ENCODE measurements around the gene PTEN.

PTEN gene

GRCh38 chr10:87865241-87865881, 1.9 kb downstream of the PTEN start:
- no peak for TF ChIP-seq MAX (IDR thresholded peaks at IDR 0.05)
- TF ChIP-seq TEAD4 (IDR thresholded peaks at IDR 0.05) = no peak
- no peak for TF ChIP-seq CEBPB (IDR thresholded peaks at IDR 0.05)
- TF ChIP-seq EGR1 (IDR thresholded peaks at IDR 0.05) = no peak
- no peak for TF ChIP-seq TCF12 (IDR thresholded peaks at IDR 0.05; ENCODE audit: low read depth)
- TF ChIP-seq CREB1 (IDR thresholded peaks at IDR 0.05; ENCODE audit: low read depth) = no peak
- no peak for TF ChIP-seq RAD21 (IDR thresholded peaks at IDR 0.05; ENCODE audit: low read depth)
- TF ChIP-seq FOXM1 (IDR thresholded peaks at IDR 0.05; ENCODE audit: borderline replicate concordance, low read depth) = no peak
- TF ChIP-seq YY1 (IDR thresholded peaks at IDR 0.05; ENCODE audit: low read depth) = no peak
- TF ChIP-seq USF1 (IDR thresholded peaks at IDR 0.05) = no peak
- TF ChIP-seq REST (IDR thresholded peaks at IDR 0.05; ENCODE audit: low read depth) = no peak
- no peak for TF ChIP-seq NFIC (IDR thresholded peaks at IDR 0.05)
- TF ChIP-seq TAF1 (IDR thresholded peaks at IDR 0.05; ENCODE audit: low read depth) = no peak
- TF ChIP-seq EP300 (IDR thresholded peaks at IDR 0.05; ENCODE audit: borderline replicate concordance) = no peak

DNA sequence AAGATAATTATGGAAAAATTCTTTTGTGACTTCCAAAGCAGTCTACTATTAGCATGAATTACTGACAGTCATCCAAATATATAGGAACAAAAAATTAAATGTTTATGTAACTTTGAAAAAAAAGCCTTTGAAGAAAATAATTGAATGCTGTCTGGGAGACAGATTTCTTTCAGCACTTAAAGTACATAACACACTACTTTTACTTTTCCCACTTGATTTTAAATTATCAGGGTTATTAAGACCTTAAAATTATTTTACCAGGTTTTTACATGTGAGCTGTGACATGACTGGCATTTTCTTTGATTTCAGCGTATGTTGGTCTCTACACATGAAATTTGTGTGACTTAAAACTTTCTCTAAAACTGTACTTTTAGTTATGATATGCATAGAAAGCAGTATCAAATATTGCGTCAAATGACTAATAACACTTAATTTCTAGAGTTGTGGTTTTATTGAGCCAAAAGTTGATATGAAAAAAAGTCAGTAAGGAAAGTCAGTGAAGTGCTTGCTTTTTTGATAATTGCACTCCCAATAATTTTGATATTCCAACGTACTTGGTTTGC, 3.1 kb downstream of the PTEN start:
- TF ChIP-seq TCF12 (IDR thresholded peaks at IDR 0.05; ENCODE audit: low read depth) (no peak), ZBTB7A (IDR thresholded peaks at IDR 0.05; ENCODE audit: low read depth) (no peak), FOXM1 (IDR thresholded peaks at IDR 0.05; ENCODE audit: borderline replicate concordance, low read depth) (no peak), NFIC (IDR thresholded peaks at IDR 0.05) (no peak)

DNA sequence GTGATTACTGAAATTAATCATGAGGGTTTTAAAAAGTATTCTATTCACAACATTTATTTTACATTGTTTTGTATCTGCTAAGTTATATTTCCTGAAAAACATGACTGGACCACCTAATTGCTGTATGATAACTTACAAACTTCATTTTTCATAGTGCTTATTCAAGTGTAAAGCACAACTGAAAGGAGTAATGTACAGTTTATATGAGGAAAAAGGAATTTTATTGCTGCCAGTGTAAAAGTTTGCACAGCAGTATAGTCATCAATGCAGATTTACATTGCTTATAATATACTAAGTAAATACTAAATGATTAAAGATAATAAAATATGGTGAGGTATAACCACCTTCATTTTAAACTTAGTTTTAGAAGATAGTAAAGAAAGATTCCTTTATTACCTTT, 4.0 kb downstream of the PTEN start:
- no peak for TF ChIP-seq TAF1 (IDR thresholded peaks at IDR 0.05; ENCODE audit: low read depth)

- TF ChIP-seq USF1 (IDR thresholded peaks at IDR 0.05) (no peak), CEBPB (IDR thresholded peaks at IDR 0.05) (no peak), EGR1 (IDR thresholded peaks at IDR 0.05) (no peak), REST (IDR thresholded peaks at IDR 0.05; ENCODE audit: low read depth) (no peak), RAD21 (IDR thresholded peaks at IDR 0.05; ENCODE audit: low read depth) (no peak), YY1 (IDR thresholded peaks at IDR 0.05; ENCODE audit: low read depth) (no peak), CREB1 (IDR thresholded peaks at IDR 0.05; ENCODE audit: low read depth) (no peak), TAF1 (IDR thresholded peaks at IDR 0.05; ENCODE audit: low read depth) (no peak), TCF12 (IDR thresholded peaks at IDR 0.05; ENCODE audit: low read depth) (no peak), FOXM1 (IDR thresholded peaks at IDR 0.05; ENCODE audit: borderline replicate concordance, low read depth) (no peak), ZBTB7A (IDR thresholded peaks at IDR 0.05; ENCODE audit: low read depth) (no peak), TEAD4 (IDR thresholded peaks at IDR 0.05) (no peak), NFIC (IDR thresholded peaks at IDR 0.05) (no peak), EP300 (IDR thresholded peaks at IDR 0.05; ENCODE audit: borderline replicate concordance) (no peak)
Measured at GRCh38 chr10:87868277-87868676, 4.9 kb downstream of the PTEN start.

- TF ChIP-seq EP300 (IDR thresholded peaks at IDR 0.05; ENCODE audit: borderline replicate concordance) = no peak
Measured at GRCh38 chr10:87869773-87870551, 6.5 kb downstream of the PTEN start.

DNA sequence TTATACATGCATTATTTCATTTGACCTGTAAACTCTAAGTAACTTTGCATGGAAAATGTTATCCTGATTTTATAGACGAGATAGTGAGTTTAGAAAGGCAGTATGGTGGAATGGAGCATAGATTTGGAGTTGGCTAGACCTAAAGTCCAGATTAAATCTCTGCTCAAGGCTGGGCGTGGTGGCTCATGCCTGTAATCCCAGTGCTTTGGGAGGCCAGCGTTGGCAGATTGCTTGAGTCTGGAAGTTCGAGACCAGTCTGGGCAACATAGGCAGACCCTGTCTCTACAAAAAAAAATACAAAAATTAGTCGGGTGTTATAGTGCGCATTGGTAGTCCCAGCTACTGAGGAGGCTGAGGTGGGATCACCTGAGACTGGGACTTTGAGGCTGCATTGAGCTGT, 9.4 kb downstream of the PTEN start:
- no peak for TF ChIP-seq NFIC (IDR thresholded peaks at IDR 0.05)
- TF ChIP-seq FOXM1 (IDR thresholded peaks at IDR 0.05; ENCODE audit: borderline replicate concordance, low read depth) = no peak
- no peak for TF ChIP-seq TAF1 (IDR thresholded peaks at IDR 0.05; ENCODE audit: low read depth)
- no peak for TF ChIP-seq USF1 (IDR thresholded peaks at IDR 0.05)
- TF ChIP-seq EP300 (IDR thresholded peaks at IDR 0.05; ENCODE audit: borderline replicate concordance) = no peak
- TF ChIP-seq YY1 (IDR thresholded peaks at IDR 0.05; ENCODE audit: low read depth) = no peak
- TF ChIP-seq TEAD4 (IDR thresholded peaks at IDR 0.05) = no peak
- TF ChIP-seq EGR1 (IDR thresholded peaks at IDR 0.05) = no peak
- TF ChIP-seq REST (IDR thresholded peaks at IDR 0.05; ENCODE audit: low read depth) = no peak
- no peak for TF ChIP-seq CREB1 (IDR thresholded peaks at IDR 0.05; ENCODE audit: low read depth)
- no peak for TF ChIP-seq CEBPB (IDR thresholded peaks at IDR 0.05)
